Lung (tissue), 12 donors: ENCODE results near the gene ASTN2. TPM values are rescaled to one million over a fixed set of nuclear protein-coding genes. Genes with fewer than 3 reads are reported as not detected.

ENCODE experiments used
- ATAC-seq: fragments of 200-7000 bp; cut with Tn5 transposase; one replicate; pipeline ENCODE4 v1.9.1; 2020; ENCODE audit warnings: moderate number of reproducible peaks; ENCODE audit not compliant: insufficient read depth, low FRiP score
- DNase-seq, 3 donors: peaks; one replicate each; pipeline ENCODE4 v3.0.0-alpha.2; 2013 to 2017
- H3K27ac ChIP-seq, 2 donors: one replicate each; pipeline ENCODE4 v1.5.1; 2013; ENCODE audit warnings: mild to moderate bottlenecking in 2 of 2, moderate library complexity in 2 of 2, control low read depth in 1 of 2, inconsistent platforms in 1 of 2, low read depth in 1 of 2, low read length in 1 of 2
- H3K27me3 ChIP-seq, 3 donors: one replicate each; pipeline ENCODE4 v1.5.1; 2013; ENCODE audit warnings: low read length in 2 of 3; ENCODE audit not compliant: control insufficient read depth in 3 of 3, insufficient read depth in 3 of 3
- H3K36me3 ChIP-seq, 4 donors: one replicate each; pipeline ENCODE4 v1.5.1; 2013; ENCODE audit warnings: low read length in 4 of 4, mild to moderate bottlenecking in 1 of 4, moderate library complexity in 1 of 4; ENCODE audit not compliant: control insufficient read depth in 4 of 4, insufficient read depth in 4 of 4
- H3K4me1 ChIP-seq, 5 donors: one replicate each; pipeline ENCODE4 v1.5.1; 2013; ENCODE audit warnings: low read length in 5 of 5, mild to moderate bottlenecking in 2 of 5, moderate library complexity in 1 of 5; ENCODE audit not compliant: control insufficient read depth in 5 of 5, insufficient read depth in 5 of 5
- H3K4me3 ChIP-seq: one replicate; pipeline ENCODE4 v1.5.1; 2013; ENCODE audit warnings: mild to moderate bottlenecking, control low read depth, moderate library complexity
- H3K9ac ChIP-seq, 2 donors: one replicate each; pipeline ENCODE4 v1.5.1; 2013; ENCODE audit warnings: low read length in 2 of 2, control low read depth in 1 of 2; ENCODE audit not compliant: insufficient read depth in 1 of 2
- H3K9me3 ChIP-seq, 4 donors: one replicate each; pipeline ENCODE4 v1.5.1; 2013; ENCODE audit warnings: low read length in 3 of 4, mild to moderate bottlenecking in 1 of 4, moderate library complexity in 1 of 4; ENCODE audit not compliant: control insufficient read depth in 4 of 4, insufficient read depth in 3 of 4
- CTCF ChIP-seq: IDR thresholded peaks from 2 replicates; pipeline ENCODE4 v1.5.1; 2012; ENCODE audit warnings: mild to moderate bottlenecking; ENCODE audit errors: control extremely low read depth, extremely low read depth
- WGBS, 2 donors: extraction: QIAGEN DNeasy Blood & Tissue Kit; methylation state at CpG; one replicate each; pipeline ENCODE4 v1.1.7; 2013; 5-methylcytosine and 5-hydroxymethylcytosine counted together
- polyA plus RNA-seq, 2 donors: library from polyadenylated mRNA; stranded (reverse); fragments of 200-250 nt; gene quantifications; one replicate each; pipeline ENCODE4 v1.2.1, GENCODE V29; 2013
- total RNA-seq, 2 donors: library from RNA; depleted of rRNA in 1 of 2; stranded (reverse); fragments of >200 nt in 1 of 2; gene quantifications; one replicate each; pipeline ENCODE4 v1.2.1, GENCODE V29; 2014 to 2021
- donor health status: control.
- donor health status: control.
- donor health status: Bipolar disorder and iron deficiency.
- donor health status: healthy.
- donor health status: DM: yes; HTN: yes; CAD: no.

Gene ASTN2
- total and polyA plus RNA-seq, 4 donors, result 1.4 to 7.0 (median 3.3) TPM

- Histone ChIP-seq H3K27ac (no peak overlapping the region), H3K9me3 (peaks cover 0 to 2% (median 0%) of the 10 kb centered on the region in 4 donors), H3K36me3 (peaks cover 0 to 2% (median 0%) of the 10 kb centered on the region in 4 donors), H3K9ac (no peak overlapping the region), H3K4me3 (no peak overlapping the region), H3K4me1 (no peaks in the 10 kb centered on the region), H3K27me3 (no peaks in the 10 kb centered on the region)
- WGBS, 2 donors, result 57 to 77% methylated on average over 7 of the region's 7 CpGs
- TF ChIP-seq CTCF, result no peak
- no peak for ATAC-seq
- DNase-seq, result no peak
These were observed 1024.3 kb downstream of the ASTN2 start for GRCh38 chr9:116390303-116391228.

- ATAC-seq (no peak), DNase-seq (no peak)
- H3K4me1 ChIP-seq, result no peaks in the 10 kb centered on the region
- WGBS, 2 donors, result 84 to 90% methylated on average over 1 of the region's 1 CpG
- H3K36me3 ChIP-seq, result peaks cover 0 to 2% (median 0%) of the 10 kb centered on the region in 4 donors
- TF ChIP-seq CTCF, result no peak
- no peak overlapping the region for H3K4me3 ChIP-seq
- peaks cover 0 to 2% (median 0%) of the 10 kb centered on the region in 4 donors for H3K9me3 ChIP-seq
- no peak overlapping the region for H3K9ac ChIP-seq
- H3K27me3 ChIP-seq, result no peaks in the 10 kb centered on the region
- H3K27ac ChIP-seq, result no peak overlapping the region
These were observed 1025.1 kb downstream of the ASTN2 start for GRCh38 chr9:116389541-116390302.

GRCh38 chr9:116387934-116388698 is 1026.7 kb downstream of the ASTN2 start:
- H3K9ac ChIP-seq, result no peak overlapping the region
- ATAC-seq, result no peak
- H3K4me1 ChIP-seq, result peaks cover 0 to 10% (median 6%) of the 10 kb centered on the region in 5 donors
- no peak overlapping the region for H3K27ac ChIP-seq
- DNase-seq, result no peak
- peaks cover 0 to 2% (median 0%) of the 10 kb centered on the region in 4 donors for H3K36me3 ChIP-seq
- WGBS, 2 donors, result 56 to 57% methylated on average over 6 of the region's 6 CpGs
- no peak for TF ChIP-seq CTCF
- H3K4me3 ChIP-seq, result no peak overlapping the region
- H3K9me3 ChIP-seq, result peaks cover 0 to 2% (median 0%) of the 10 kb centered on the region in 4 donors
- H3K27me3 ChIP-seq, result no peaks in the 10 kb centered on the region
